T-helper 2 cell (primary cell): ENCODE results near the gene JAZF1.

Experiments
- DNase-seq, 5 experiments: peaks; one replicate each; pipeline versions ENCODE4 v3.0.0 to v3.0.0-alpha.2; 2012 to 2022

The JAZF1 gene

GRCh38 chr7:28165261-28165660, 15.3 kb downstream of the JAZF1 start:
- no peak for DNase-seq

DNA sequence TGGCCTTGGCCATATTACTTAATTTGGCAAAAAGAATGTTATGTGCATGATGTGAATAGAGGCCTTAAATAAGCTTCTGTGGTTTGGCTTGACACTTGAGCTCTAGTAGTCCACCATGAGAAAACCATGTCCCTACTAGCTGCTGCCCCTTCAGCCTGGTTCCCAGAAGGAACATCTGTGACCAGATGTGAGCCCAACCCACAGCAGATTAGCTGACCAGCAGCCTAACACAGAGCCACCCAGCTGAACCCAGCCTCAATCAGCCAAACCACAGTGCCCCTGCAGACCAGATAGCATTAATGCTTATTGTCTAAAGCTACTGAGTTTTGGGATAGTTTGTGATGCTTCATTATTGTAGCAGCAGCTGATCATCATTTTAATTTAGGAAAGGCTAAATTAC, 16.6 kb downstream of the JAZF1 start:
- DNase-seq = no peak

DNA sequence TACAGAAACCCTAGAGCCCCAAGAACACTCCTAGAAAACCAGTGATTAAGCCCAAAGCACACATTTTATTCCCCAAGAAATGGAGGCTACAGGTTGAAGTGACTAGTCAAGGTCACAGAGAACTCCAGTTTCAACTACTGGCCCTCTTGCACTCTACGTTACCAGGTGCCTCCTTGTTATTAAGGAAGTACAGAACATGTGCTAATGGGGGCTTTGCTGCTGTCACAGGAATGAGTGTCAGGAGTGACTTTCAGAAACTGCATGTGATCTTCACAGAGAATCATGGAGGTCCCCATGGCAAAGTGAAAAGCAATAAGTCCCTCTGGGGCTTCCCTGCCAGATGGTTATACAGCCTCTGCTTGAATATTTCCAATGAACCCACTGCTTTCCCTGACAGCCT, 19.3 kb downstream of the JAZF1 start:
- DNase-seq = no peak

DNA sequence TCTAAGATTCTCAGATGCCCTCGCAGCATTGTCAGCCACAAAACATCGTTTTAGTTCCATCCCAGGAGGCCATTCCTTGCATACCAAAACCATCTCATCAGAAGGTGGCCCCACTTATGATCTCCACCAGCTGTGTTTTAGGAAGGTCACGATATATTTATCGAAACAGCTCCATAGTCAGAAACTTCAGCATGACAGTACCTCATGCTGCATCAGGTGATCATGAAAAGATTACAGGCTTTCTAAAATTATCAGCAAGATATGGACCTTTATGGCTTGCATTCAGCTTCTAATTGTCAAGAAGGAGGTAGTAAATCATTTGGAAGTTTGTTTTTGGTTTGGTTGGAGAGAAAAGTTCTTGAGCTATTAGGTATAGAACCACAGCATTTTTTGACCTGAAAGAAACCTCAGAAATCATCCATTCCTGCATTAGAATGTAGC, 20.0 kb downstream of the JAZF1 start:
- no peak for DNase-seq

GRCh38 chr7:28157831-28158416, 22.7 kb downstream of the JAZF1 start:
- no peak for DNase-seq

GRCh38 chr7:28157076-28157745, 23.4 kb downstream of the JAZF1 start:
- no peak for DNase-seq

DNA sequence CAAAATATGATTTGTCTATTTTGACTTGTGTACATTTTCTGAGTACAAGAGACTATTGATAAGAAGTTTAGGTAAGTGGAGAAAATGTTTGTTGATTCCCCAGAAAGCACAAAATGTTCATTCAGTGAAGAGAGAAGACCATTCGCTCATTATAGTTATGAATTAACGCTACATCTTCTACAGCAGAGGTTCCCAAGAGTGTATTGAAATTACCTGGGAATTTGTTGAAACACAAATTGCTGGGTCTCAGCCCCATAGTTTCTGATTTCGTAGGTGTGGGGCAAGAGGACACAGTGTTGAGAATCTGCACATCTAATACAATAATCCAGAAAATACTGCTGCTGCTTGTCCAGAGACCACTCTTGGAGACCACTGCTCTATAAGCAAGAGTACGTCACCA, 24.2 kb downstream of the JAZF1 start:
- DNase-seq = no peak

DNA sequence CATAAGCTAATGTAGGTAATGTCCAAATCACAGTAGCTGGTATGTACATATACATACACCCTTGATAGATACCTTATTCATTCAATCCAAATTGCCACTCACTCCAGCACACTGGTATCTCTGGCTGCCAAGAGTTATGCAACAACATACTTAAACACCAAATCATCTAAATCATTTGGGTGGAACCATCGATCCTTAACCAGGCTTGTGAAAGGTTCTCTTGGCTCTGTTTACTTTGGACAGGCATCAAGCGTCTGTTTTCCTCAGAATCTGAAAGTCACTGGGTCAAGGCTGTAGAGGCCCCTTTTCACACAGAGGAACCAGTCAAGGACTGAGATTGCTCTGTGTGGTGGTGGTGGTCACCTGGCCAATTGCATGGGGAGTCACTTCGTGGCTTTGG, 24.6 kb downstream of the JAZF1 start:
- DNase-seq = no peak

DNA sequence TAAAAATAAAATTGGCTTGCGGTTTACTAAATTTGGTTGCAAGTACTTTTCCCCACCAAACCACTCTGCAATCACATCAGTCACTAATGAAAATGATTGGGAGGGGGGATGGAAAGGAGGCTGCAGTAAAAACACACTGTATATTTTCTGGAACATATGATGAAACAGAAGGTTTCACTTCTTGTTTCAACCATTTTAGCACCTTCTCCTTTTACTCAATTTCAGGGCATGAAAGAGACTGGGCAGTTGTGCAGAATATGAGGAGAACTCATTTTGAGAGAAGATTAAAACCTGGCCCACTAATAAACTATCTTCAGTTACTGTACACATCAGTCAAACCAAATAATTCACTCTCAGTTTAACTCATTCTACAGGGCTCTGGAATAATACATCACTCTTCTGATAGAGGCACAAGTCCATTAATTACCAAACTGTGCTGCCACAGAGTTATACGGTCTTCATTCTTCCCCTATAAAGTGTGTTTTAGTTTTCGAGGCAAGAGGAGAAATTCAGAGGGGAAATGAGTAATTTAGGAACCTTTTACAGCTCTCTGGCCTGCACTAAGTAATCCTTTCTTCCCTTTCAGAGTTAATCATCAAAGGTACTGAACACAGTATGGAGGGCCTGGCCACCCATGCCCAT, 25.5 kb downstream of the JAZF1 start:
- DNase-seq = peak in 1 of 5 experiments; percentile 63

- no peak for DNase-seq
Measured at GRCh38 chr7:28152594-28152993, 28.0 kb downstream of the JAZF1 start.

GRCh38 chr7:28151965-28152364, 28.6 kb downstream of the JAZF1 start:
- DNase-seq = peak in 2 of 5 experiments; percentile 30 to 84

DNA sequence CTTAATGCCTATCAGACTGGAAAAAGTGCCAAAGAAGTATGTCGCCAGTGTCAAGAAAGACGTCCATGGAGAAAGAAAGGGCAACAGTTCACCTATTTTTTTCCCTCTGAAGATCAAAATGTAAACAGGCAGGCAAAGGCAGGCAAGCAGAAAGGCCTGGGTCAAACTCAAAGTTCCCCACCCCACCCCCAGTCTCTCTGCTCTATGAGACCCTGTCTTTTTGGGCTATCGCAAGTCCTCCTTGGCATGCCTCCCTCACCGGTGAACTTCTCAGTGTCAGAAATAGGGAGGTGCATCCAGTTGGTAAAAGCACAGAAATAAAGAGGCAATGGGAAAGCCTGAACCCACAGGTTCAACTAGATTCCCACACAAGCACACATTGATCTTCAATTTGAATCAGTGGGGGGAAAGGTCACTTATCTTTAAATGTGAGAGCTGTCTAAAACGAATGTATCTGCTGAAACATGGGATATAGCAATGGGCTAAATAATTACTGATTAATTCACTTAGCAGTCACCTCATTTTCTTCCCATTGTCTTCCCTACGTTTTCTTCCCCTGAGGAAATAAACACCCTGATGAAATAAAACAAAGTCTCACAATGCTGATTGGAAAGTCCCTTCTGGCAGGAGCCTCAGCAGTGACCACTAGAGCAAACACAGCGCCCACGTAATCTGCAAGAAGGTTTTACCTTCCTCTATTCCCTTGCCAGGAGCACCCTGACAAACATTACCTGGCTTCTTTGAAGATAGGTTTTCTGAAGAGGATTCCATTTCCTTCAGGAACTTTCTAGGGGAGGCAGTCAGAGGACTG, 31.1 kb downstream of the JAZF1 start:
- no peak for DNase-seq

- no peak for DNase-seq
Measured at GRCh38 chr7:28145931-28146330, 34.7 kb downstream of the JAZF1 start.

DNA sequence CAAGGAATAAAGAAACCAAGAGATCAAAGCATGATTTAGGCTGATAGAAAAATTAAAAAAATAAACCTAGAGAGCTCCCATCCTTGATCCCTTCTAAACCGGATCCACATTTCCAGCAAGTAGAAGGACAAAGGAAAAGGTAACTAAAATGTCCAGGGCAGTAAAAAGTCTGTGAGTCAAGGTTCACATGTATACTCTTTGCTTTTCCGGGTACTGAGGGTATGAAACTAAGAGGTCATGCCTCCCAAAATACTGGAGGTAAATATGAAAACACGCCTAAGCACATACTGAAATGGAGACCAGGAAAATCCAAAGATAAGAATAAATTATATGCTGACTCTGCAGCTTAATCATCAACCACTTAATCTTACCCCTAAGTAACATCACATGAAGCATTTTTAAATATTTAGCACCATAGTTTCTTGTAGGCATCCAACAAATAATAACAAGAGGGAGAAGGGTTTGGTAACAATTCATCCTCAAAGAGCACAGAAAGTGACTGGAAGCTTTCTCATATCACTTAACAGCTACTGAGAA, 35.4 kb downstream of the JAZF1 start:
- DNase-seq = no peak

- no peak for DNase-seq
Measured at GRCh38 chr7:28144266-28144665, 36.3 kb downstream of the JAZF1 start.

DNA sequence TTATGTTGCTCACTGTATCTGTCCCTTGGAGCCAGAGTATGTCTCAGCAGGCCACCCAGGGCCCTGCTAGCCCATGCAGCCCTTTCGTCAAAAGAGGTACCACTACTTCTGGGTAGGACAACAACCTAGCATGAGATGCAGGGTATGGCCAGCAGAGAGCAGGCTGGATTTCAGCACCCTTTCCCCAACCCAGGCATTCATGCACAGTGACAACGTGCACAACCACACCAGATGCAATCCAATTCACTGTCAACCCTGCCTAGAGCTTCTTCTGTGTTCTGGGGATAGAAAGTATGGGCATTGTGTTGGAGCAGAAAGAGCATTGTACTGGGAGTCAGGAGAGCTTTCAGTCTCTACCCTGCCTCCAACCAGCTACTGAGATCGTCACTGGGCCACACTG, 37.9 kb downstream of the JAZF1 start:
- DNase-seq = peak in 1 of 5 experiments; percentile 15

GRCh38 chr7:28140979-28141378, 39.6 kb downstream of the JAZF1 start:
- DNase-seq = no peak

GRCh38 chr7:28138837-28139236, 41.8 kb downstream of the JAZF1 start:
- DNase-seq = no peak

DNA sequence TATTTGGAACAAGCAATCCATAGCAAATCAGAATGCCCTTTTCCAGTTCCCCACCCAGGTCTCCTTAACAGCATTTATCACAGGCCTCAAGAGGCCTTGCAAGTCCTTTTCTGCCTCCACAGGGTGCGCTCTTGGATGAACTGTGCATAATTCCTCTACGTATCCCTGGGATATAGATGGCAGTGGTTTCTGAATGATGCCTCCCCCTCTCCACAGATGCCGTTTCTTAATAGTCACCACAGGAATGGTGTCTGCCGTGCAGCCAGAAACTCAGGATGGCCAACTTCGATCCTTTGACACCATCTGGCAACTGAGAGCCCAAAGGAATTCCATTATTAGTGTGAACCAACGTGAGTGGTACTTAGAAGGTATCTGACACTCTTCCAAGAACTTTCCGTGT, 43.1 kb downstream of the JAZF1 start:
- no peak for DNase-seq

- DNase-seq = no peak
Measured at GRCh38 chr7:28136885-28137284, 43.7 kb downstream of the JAZF1 start.

- no peak for DNase-seq
Measured at GRCh38 chr7:28136420-28136819, 44.2 kb downstream of the JAZF1 start.

DNA sequence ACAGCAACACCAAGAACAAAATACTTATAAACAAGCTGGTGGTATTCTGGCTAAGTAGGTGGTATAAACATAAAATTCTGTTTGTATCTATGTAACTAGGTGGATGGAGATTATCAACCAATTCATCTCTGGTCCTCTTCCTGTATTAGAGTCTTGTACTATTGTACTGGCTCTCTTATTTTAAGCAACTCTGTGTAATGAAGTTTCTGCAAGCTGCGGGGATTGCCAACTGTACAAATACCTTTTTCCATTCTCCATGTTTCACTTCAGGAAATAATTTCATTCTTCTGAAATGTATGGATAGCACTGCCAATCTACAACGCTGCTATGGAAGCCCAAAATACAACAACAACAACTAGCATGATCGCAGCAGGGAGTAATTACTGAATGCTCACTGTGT, 44.8 kb downstream of the JAZF1 start:
- DNase-seq = no peak

DNA sequence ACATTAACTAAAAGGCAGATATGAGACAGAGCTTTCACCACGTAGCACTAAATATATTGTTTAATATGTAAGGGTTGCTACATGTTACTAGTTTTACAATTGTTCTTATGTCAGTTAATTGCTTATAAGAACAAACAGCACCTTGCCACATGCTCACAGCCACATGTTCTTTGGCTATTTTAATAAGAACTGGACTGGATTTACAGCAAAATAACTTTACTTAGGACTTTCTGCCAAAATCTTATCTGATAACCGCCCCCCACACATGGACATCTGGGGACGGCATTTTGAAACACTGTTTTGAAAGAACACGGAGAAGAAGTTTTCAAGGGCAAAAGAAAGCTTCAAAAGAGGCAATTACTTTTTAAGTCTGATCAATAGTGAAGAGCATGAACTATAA, 45.3 kb downstream of the JAZF1 start:
- DNase-seq = no peak
